Measurements from ENCODE around the gene CYP2W1. TPM values are rescaled to one million over a fixed set of nuclear protein-coding genes. Genes with fewer than 3 reads are reported as not detected.

The CYP2W1 gene
- total RNA-seq, 1 donor from 2014 or later = not detected

DNA sequence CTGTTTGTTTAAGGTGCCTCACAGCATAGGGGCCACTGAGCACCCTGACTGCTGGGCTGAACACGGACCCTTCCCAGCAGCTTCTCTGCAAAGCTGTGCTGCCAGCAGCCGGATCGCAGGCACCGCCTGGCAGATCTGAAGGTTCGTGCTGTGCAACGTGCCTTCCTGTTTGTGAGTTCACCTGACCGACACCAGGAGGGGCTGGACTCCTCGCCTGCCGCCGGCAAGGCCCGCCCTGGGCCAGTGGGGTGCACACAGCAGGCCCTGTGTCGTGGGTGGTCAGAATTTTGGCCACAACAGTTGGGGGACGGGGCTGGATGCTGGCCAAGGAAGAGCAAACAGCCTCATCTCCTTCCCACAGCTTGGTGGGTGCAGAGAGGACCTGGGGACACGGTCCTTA lies 12.6 kb downstream of the CYP2W1 start:
- Histone ChIP-seq H3K27ac (no peak overlapping the region), H3K27me3 (peaks cover 5% of the 10 kb centered on the region), H3K36me3 (peaks cover 30 to 49% of the 10 kb centered on the region in 2 donors), H3K4me3 (no peak overlapping the region), H3K4me1 (peaks cover 0 to 3% of the 10 kb centered on the region in 2 donors), H3K9me3 (no peaks in the 10 kb centered on the region)
- TF ChIP-seq, protein P1, sequence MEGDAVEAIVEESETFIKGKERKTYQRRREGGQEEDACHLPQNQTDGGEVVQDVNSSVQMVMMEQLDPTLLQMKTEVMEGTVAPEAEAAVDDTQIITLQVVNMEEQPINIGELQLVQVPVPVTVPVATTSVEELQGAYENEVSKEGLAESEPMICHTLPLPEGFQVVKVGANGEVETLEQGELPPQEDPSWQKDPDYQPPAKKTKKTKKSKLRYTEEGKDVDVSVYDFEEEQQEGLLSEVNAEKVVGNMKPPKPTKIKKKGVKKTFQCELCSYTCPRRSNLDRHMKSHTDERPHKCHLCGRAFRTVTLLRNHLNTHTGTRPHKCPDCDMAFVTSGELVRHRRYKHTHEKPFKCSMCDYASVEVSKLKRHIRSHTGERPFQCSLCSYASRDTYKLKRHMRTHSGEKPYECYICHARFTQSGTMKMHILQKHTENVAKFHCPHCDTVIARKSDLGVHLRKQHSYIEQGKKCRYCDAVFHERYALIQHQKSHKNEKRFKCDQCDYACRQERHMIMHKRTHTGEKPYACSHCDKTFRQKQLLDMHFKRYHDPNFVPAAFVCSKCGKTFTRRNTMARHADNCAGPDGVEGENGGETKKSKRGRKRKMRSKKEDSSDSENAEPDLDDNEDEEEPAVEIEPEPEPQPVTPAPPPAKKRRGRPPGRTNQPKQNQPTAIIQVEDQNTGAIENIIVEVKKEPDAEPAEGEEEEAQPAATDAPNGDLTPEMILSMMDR (IDR thresholded peaks at IDR 0.05) = no peak
- DNase-seq (ENCODE audit: low spot score in 2 of 2) = no peak
- intact Hi-C loops (cut with DNase I) = no loop called here

DNA sequence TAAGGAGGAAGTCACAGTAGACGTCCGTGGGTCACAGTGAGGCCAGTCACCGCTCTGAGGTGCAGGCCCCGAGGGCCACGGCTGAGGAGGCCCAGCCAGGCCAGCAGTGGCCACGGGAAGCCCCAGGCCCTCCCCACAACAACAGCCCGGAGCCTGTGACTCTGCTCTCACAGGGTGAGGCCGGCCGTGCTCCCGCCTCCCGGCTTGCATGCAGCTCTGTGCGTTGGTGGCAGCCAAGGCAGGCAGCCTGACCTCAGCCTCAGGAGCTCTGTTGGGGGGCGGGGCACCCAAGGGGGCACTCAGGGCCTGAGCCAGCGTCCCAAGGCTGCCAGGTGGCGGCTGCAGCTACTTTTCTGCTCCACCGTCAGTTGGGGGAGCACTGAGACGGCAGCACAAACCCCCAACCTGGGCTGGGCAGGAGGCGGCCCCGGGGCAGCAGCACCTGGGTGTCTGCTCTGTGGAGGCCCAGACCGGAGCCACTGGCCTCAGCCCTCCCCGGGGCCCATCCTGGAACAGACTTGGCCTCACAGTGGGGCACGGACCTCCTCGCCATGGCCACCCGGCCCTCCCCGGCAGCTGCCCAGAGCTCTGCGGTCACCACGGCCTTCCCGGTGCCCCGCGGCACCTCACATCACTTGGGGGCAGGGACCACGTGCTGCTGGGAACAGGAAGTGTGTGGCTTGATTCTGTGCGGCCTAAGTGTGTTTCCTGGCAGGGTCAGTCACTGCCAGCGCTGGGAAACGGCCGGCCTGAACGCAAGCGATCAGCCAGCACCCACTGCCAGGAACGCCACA lies 13.3 kb downstream of the CYP2W1 start:
- peaks cover 4% of the 10 kb centered on the region for H3K27me3 ChIP-seq
- peaks cover 30 to 56% of the 10 kb centered on the region in 2 donors for H3K36me3 ChIP-seq
- H3K4me1 ChIP-seq = peaks cover 0 to 3% of the 10 kb centered on the region in 2 donors
- intact Hi-C loops (cut with DNase I) = no loop called here
- DNase-seq (ENCODE audit: low spot score in 2 of 2) = no peak
- H3K4me3 ChIP-seq = no peak overlapping the region
- no peak overlapping the region for H3K27ac ChIP-seq
- TF ChIP-seq, protein P1 (IDR thresholded peaks at IDR 0.05) = no peak
- no peaks in the 10 kb centered on the region for H3K9me3 ChIP-seq

DNA sequence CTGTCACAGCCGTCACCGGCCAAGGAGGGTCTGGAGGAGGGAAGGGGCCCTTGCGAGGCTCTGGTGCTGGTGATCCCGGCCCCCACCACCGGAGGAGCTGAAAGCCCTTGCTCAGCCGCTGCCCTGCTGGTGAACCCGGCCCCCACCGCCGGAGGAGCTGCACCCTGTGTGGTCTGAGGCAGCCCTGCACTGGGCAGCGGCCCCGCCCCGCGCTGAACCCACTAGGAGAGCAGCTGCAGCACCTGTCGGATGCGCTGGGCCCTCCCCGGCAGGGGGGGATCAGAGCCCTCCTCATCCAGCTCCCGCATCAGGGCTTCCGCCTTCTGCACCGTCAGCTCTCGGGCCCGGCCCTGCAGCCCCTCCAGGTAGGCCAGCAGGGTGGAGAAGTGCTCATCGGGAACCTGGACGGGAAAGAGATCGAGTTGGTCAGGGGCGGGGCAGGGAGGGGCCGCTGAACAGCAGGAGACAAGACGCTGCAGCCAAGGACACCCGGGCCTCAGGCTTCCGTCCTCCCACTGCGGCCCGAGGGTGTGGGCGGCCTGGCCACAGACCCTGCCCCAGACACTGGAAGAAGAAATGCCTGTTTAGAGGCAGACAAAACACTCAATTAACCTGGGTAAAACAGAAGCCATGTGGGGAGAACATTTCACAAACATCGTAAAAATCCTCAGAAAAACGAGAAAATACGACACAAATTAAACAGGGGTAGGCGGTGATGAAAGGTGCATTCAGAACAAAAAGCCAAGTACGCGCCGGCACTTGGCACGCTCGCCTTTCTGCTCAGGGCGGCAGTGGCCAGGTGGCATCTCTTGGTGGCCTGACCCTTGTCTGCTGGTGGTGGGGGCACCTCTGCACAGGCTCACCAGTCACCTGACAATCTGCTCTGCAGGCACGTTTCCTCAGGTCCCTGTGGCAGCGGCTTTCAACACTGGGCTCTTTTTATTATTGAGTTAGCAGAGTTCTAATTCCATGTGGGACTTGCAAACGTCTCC lies 14.7 kb downstream of the CYP2W1 start:
- Histone ChIP-seq H3K9me3 (no peaks in the 10 kb centered on the region), H3K4me3 (no peak overlapping the region), H3K4me1 (peaks cover 0 to 3% of the 10 kb centered on the region in 2 donors), H3K36me3 (peaks cover 30 to 56% of the 10 kb centered on the region in 2 donors), H3K27me3 (peaks cover 2% of the 10 kb centered on the region), H3K27ac (no peak overlapping the region)
- intact Hi-C loops (cut with DNase I) = no loop called here
- TF ChIP-seq, protein P1 (IDR thresholded peaks at IDR 0.05) = no peak
- no peak for DNase-seq (ENCODE audit: low spot score in 2 of 2)

DNA sequence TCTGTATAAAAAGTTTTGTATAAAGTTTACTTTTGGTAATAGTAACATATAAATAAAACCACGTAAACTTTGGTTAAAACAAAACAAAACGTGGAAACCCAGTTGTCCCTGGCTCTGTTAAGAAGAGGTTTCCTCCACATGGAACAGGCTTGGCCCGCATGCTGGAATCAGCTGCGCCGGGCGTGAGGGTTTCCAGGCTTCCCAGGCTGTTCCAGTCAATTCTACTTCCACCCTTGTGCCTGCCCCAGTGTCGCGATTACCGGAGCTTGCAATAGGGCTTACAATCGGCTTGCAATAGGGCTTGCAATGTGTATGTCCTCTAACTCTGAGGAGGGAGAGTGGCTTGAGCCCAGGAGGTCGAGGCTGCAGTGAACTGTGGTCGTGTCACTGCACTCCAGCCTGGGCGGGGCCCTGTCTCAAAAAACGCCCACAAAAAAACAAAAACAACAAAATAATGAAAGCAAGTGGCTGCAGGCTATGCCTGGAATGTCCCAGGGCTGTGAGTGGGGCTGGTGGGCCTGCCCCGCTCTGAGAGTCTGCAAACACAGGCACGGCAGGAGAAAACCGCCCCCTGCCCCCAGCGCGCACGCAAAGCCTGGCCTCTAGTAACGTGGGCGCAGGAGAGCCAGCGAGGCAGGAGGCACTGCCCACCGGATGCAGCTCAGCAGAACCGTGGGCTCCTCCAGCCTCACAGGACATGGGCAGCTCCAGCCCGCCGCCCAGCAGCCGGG lies 16.3 kb downstream of the CYP2W1 start:
- H3K27ac ChIP-seq = no peak overlapping the region
- H3K4me1 ChIP-seq = no peaks in the 10 kb centered on the region
- no peak overlapping the region for H3K4me3 ChIP-seq
- TF ChIP-seq, protein P1 (IDR thresholded peaks at IDR 0.05) = no peak
- no peaks in the 10 kb centered on the region for H3K27me3 ChIP-seq
- H3K36me3 ChIP-seq = peaks cover 30 to 57% of the 10 kb centered on the region in 2 donors
- no peaks in the 10 kb centered on the region for H3K9me3 ChIP-seq
- no peak for DNase-seq (ENCODE audit: low spot score in 2 of 2)
- intact Hi-C loops (cut with DNase I) = no loop called here

Data from ascending aorta (tissue), 2 donors.